ENCODE measurements around the gene MEGF6.

MEGF6 gene

GRCh38 chr1:3519301-3519885, 91.9 kb downstream of the MEGF6 start:
- no peak for DNase-seq (ENCODE audit: low read depth)

GRCh38 chr1:3518756-3519155, 92.6 kb downstream of the MEGF6 start:
- no peak for DNase-seq (ENCODE audit: low read depth)

GRCh38 chr1:3518256-3518655, 93.1 kb downstream of the MEGF6 start:
- DNase-seq (ENCODE audit: low read depth), result no peak

- no peak for DNase-seq (ENCODE audit: low read depth)
Measured at GRCh38 chr1:3516911-3517675, 94.2 kb downstream of the MEGF6 start.

GRCh38 chr1:3516481-3516869, 94.8 kb downstream of the MEGF6 start:
- DNase-seq (ENCODE audit: low read depth), result no peak

- no peak for DNase-seq (ENCODE audit: low read depth)
Measured at GRCh38 chr1:3515774-3516480, 95.4 kb downstream of the MEGF6 start.

- DNase-seq (ENCODE audit: low read depth), result no peak
Measured at GRCh38 chr1:3515272-3515671, 96.0 kb downstream of the MEGF6 start.

GRCh38 chr1:3514404-3514803, 96.9 kb downstream of the MEGF6 start:
- no peak for DNase-seq (ENCODE audit: low read depth)

- DNase-seq (ENCODE audit: low read depth), result no peak
Measured at GRCh38 chr1:3511856-3512255, 99.5 kb downstream of the MEGF6 start.

- no peak for DNase-seq (ENCODE audit: low read depth)
Measured at GRCh38 chr1:3511306-3511705, 100.0 kb downstream of the MEGF6 start.

- no peak for DNase-seq (ENCODE audit: low read depth)
Measured at GRCh38 chr1:3510956-3511250, 100.4 kb downstream of the MEGF6 start.

- DNase-seq (ENCODE audit: low read depth), result no peak
Measured at GRCh38 chr1:3510136-3510955, 101.0 kb downstream of the MEGF6 start.

GRCh38 chr1:3509721-3510120, 101.6 kb downstream of the MEGF6 start:
- DNase-seq (ENCODE audit: low read depth), result no peak

GRCh38 chr1:3508757-3509415, 102.4 kb downstream of the MEGF6 start:
- no peak for DNase-seq (ENCODE audit: low read depth)

GRCh38 chr1:3507636-3508275, 103.6 kb downstream of the MEGF6 start:
- no peak for DNase-seq (ENCODE audit: low read depth)

- no peak for DNase-seq (ENCODE audit: low read depth)
Measured at GRCh38 chr1:3506943-3507342, 104.4 kb downstream of the MEGF6 start.

GRCh38 chr1:3506041-3506440, 105.3 kb downstream of the MEGF6 start:
- no peak for DNase-seq (ENCODE audit: low read depth)

- DNase-seq (ENCODE audit: low read depth), result no peak
Measured at GRCh38 chr1:3505161-3505560, 106.1 kb downstream of the MEGF6 start.

GRCh38 chr1:3504822-3505153, 106.5 kb downstream of the MEGF6 start:
- no peak for DNase-seq (ENCODE audit: low read depth)

- peak; percentile 67 for DNase-seq (ENCODE audit: low read depth)
Measured at GRCh38 chr1:3504151-3504821, 107.0 kb downstream of the MEGF6 start.

GRCh38 chr1:3503525-3503886, 107.8 kb downstream of the MEGF6 start:
- DNase-seq (ENCODE audit: low read depth), result no peak

All from non-pigmented ciliary epithelial cell (primary cell).